IPS-18c (cell line): ENCODE results near the gene TAB3.

ENCODE experiments used
- H3K4me3 ChIP-seq: 2 replicates; pipeline ENCODE4 v1.7.0; 2013; ENCODE audit warnings: low read depth, mild to moderate bottlenecking, low read length, moderate library complexity; ENCODE audit not compliant: insufficient read depth
- H3K9me3 ChIP-seq: one replicate; pipeline ENCODE4 v1.6.1; 2013; ENCODE audit warnings: mild to moderate bottlenecking, low read length, moderate library complexity; ENCODE audit not compliant: control insufficient read depth, insufficient read depth

Gene TAB3

DNA sequence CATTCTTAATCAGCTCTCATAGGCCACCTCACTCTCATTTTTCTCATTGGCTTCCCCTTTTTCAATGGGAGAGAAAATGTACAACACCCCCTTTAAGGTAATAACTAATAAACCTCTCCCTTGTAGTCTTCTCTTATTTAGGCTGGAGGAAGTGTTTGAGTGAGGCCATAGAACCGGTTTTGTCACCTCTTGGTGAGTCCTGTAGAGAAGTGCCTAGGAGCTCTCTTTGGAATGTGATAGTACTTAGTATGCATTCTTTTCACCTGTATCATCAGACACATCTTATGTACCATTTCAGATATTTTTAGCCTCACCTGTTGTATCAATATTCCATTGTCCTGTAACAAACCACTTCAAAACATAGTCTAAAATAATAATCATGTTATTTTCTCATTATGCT, 3.5 kb upstream of the TAB3 start:
- Histone ChIP-seq H3K9me3 (no peaks in the 10 kb centered on the region), H3K4me3 (no peak overlapping the region)

DNA sequence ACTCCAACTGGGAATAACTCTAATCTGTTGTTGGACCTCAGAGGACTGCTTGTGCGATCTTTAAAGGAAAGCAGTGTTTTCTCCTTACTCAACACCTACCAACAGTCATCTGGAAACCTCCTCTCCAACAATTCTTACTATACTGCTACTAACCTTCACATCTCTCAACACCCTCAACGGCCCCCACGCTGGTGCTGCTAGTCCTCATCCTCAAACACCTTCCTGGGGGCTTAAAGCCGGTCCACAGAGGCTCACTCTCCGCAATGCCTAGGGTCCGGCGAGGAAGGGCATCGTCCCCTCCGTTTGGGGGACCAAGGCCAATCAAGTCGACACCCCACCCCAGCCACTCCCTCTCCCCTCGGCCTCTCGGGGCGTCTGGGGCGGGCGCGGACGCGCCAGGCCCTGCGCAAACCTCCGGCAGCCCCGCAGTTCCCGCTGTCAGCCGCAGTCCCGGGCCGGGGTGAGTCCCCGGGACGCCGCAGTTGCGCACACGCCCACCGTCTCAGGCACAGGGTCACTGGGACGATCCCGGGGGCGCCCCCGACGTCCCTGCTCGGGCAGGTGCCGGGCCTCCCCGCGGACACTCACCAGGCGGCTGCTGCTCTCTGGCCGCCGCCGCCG, 418 bp downstream of the TAB3 start:
- H3K9me3 ChIP-seq, result no peaks in the 10 kb centered on the region
- H3K4me3 ChIP-seq, result peak overlapping the region; percentile 69

DNA sequence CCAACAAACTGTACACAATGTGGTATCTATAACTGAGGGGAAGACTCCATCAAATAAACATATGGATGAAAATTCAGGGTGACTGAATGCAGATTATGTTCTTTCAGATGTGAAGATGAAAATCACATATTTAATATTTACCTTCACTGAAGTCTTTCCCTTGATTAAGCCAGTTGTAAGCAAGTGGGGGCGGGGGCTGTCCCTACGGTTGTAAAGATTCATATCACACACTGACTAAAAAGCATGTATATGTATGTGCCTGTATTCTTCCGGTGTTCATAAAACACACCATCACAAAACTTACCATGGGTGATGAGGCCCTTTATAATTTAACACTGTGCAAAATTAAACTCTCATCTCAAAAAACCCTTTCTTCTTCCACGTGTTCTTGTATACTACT, 1.3 kb downstream of the TAB3 start:
- H3K9me3 ChIP-seq, result no peaks in the 10 kb centered on the region
- no peak overlapping the region for H3K4me3 ChIP-seq

GRCh38 chrX:30887288-30887687, 1.8 kb downstream of the TAB3 start:
- H3K4me3 ChIP-seq, result no peak overlapping the region

DNA sequence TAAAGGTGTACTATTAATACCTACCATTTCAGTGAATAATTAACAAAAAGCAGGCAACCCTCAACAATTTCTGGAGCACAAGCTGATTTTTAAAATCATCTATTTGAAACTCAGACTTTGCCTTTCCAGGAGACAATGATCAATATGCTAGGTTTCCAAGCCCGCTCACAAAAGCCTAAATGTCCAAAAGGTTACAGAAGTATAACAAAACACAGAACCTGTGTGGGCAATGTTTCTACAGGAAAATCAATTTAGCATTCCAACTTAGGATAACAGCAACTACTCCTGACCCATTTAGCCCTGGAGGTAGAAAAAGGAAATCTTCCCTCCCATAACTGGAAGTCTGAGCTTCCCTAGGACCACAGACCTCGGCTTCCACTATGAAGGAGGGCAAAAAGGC, 3.9 kb downstream of the TAB3 start:
- no peak overlapping the region for H3K4me3 ChIP-seq
- H3K9me3 ChIP-seq, result no peaks in the 10 kb centered on the region

More at GRCh38 chrX:30887288-30887687, 1.8 kb downstream of the TAB3 start:
- no peaks in the 10 kb centered on the region for H3K9me3 ChIP-seq

GRCh38 chrX:30883138-30883537, 5.9 kb downstream of the TAB3 start:
- no peaks in the 10 kb centered on the region for H3K9me3 ChIP-seq
- H3K4me3 ChIP-seq, result no peak overlapping the region

DNA sequence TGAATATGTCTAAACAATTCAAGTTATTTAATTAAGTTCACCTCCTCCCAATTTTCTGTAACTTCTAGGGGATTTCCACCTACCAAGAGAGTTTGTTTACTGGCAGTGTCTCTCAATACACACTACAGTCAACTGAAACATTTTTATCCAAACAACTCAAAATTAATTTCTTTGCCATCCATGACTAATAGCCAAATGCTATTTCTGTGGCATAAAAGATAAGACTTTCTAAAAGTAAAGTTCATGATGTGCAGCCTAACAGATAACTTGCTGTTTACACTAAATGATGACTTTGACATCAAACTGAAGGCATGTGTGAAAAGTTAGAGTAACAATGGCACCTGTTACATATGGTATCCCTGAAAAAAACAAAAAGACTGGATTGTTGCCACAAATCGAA, 7.3 kb downstream of the TAB3 start:
- no peak overlapping the region for H3K4me3 ChIP-seq

DNA sequence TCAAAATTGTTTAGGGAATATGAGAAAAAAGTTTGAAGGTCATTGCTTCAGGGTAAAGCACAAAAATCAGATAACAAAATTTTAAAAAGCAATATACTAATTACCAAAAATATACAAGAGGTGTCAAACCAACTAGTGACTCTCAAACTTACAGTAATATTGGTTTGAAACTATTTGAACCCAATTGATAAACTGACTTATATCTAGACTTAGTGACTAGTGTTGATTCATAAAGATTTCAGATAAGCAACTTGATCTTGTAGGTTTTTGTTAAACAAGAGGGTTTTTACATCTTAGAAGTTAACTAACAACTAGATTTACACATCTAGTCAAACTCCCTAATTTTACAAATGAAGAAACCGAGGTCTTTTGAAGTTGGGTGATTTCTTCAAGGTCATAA, 7.7 kb downstream of the TAB3 start:
- H3K9me3 ChIP-seq, result no peaks in the 10 kb centered on the region

More for the DNA sequence above, 7.3 kb downstream of the TAB3 start:
- H3K9me3 ChIP-seq, result no peaks in the 10 kb centered on the region

GRCh38 chrX:30880058-30880457, 9.0 kb downstream of the TAB3 start:
- H3K4me3 ChIP-seq, result no peak overlapping the region
- H3K9me3 ChIP-seq, result no peaks in the 10 kb centered on the region

More for the DNA sequence above, 7.7 kb downstream of the TAB3 start:
- no peak overlapping the region for H3K4me3 ChIP-seq

- Histone ChIP-seq H3K9me3 (no peaks in the 10 kb centered on the region), H3K4me3 (no peak overlapping the region)
Observed at GRCh38 chrX:30876367-30876766, 12.7 kb downstream of the TAB3 start.

DNA sequence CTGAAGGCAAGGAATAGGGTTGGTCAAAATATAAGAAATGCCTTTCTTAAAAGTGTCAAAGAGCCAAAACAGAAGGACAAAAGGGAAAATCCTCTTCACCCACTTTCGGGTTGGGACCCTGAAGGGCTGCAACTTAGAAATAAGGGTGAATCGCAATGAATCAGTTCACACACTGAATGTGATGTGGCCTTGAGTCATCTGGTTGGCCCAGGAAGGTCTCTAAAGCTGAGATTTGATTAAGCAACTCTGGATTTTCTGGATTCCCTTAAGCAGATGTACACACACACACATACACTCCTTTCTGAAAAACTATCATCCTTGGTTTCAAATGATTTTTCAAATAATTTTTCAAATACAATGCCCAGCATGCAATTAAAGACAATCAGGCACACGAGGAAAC, 13.1 kb downstream of the TAB3 start:
- no peaks in the 10 kb centered on the region for H3K9me3 ChIP-seq
- H3K4me3 ChIP-seq, result no peak overlapping the region

DNA sequence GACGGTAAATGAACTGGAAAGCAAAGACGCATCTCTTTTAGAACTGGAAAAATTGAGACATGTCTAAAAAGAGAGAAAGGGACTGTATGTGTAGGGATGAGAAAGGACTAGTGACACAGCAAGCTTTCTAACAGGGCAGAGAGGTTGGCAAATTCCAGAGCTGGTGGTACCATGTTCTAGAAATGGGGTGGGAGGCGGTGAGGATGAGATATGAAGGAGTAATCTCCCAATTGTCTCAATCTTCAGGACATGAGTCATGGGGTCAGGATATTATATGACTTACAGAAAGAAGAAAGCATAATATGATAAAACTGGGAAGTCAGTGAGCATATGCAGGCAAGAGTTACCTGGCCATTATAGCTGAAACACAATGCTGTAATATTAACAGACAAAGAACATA, 14.2 kb downstream of the TAB3 start:
- H3K9me3 ChIP-seq, result no peaks in the 10 kb centered on the region
- H3K4me3 ChIP-seq, result no peak overlapping the region

DNA sequence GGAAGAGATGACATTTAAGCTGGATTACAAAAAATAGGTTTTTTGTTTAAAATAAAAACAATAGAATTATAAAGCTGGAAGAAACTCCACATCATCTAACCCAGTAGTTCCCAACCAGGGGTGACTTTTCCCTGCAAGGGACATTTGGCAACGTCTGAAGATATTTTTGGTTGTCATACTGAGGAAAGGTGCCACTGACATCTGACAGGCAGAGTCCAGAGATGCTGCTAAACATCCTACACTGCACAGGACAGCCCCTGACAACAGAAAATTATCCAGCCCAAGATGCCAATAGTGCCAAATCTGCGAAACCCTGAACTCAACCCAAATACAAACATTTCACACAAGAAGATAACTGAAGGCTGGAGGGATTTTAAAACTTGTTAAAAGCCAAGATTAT, 18.5 kb downstream of the TAB3 start:
- no peak overlapping the region for H3K4me3 ChIP-seq
- no peaks in the 10 kb centered on the region for H3K9me3 ChIP-seq

DNA sequence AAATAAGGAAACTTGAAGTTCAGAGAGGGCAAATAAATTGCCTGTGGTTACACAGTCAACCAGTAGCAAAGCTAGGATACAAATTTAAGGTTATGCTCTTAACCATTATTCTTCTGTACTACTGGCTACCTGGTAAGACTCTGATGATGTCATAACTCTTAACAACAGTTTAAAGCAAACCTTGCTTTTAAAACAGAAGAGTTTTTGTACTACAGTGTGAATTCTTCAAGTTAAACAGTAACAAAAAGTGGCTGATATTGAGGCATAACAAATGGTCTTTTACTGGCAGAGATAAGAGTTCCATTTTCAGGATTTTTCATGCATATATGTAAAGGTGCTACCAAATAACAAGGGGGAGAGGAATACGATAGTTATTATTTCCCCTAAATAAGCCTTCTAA, 23.4 kb downstream of the TAB3 start:
- no peaks in the 10 kb centered on the region for H3K9me3 ChIP-seq

GRCh38 chrX:30865015-30865414, 24.0 kb downstream of the TAB3 start:
- Histone ChIP-seq H3K4me3 (no peak overlapping the region), H3K9me3 (no peaks in the 10 kb centered on the region)

More for the DNA sequence above, 23.4 kb downstream of the TAB3 start:
- H3K4me3 ChIP-seq, result no peak overlapping the region

GRCh38 chrX:30864383-30864785, 24.7 kb downstream of the TAB3 start:
- Histone ChIP-seq H3K4me3 (no peak overlapping the region), H3K9me3 (no peaks in the 10 kb centered on the region)

- no peak overlapping the region for H3K4me3 ChIP-seq
Observed at GRCh38 chrX:30863974-30864373, 25.1 kb downstream of the TAB3 start.

GRCh38 chrX:30858098-30858497, 31.0 kb downstream of the TAB3 start:
- H3K4me3 ChIP-seq, result no peak overlapping the region

More at GRCh38 chrX:30863974-30864373, 25.1 kb downstream of the TAB3 start:
- no peaks in the 10 kb centered on the region for H3K9me3 ChIP-seq

DNA sequence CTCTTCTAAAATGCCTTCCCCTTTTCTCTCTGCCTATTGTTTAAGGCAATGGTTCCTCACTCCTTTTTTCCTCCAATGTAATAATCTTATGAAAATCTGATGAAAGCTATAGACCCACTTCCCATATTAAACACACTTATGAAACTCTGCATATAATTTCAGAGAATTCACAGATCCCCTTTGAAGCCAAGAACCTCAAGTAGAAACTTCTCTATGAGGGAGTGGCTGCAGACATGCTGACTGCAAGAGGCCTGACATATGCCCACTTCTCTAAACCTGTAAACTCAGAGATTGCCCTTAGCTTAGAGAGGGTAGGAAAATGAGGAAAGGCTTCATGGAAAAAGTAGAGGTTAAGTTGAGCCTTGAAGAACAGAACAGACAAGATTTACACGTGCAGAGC, 37.6 kb downstream of the TAB3 start:
- Histone ChIP-seq H3K9me3 (no peaks in the 10 kb centered on the region), H3K4me3 (no peak overlapping the region)

More at GRCh38 chrX:30858098-30858497, 31.0 kb downstream of the TAB3 start:
- no peaks in the 10 kb centered on the region for H3K9me3 ChIP-seq
